SKM-1 treated with dmso at 0.1 percent for 144 hours (cell line): ENCODE data around the gene RBM42.
"Not testable (repeated sequence)": the region's sequence is repeated elsewhere in the genome, so short reads cannot be mapped to it uniquely, and the experiment has no call there.

ENCODE experiments used
- DNase-seq: peaks from one replicate; lab custom pipeline; 2025; ENCODE audit not compliant: unreplicated experiment; lab: John Stamatoyannopoulos, UW

RBM42 gene

GRCh38 chr19:35648017-35648961 is 19.5 kb downstream of the RBM42 start, which contains the start of gene COX6B1:
Gene COX6B1, plus strand, starts transcription at chr19:35648323. Its CDS starts 2,921 bp downstream, at chr19:35651244.
- peak; percentile 98 for DNase-seq

- DNase-seq: no peak
Observed at GRCh38 chr19:35650581-35650980, 21.7 kb downstream of the RBM42 start.

- not testable (repeated sequence) for DNase-seq
Observed at GRCh38 chr19:35654828-35655227, 26.0 kb downstream of the RBM42 start.

- DNase-seq: no peak
Observed at GRCh38 chr19:35655600-35655999, 26.8 kb downstream of the RBM42 start.

- DNase-seq: no peak
Observed at GRCh38 chr19:35656700-35657099, 27.9 kb downstream of the RBM42 start.

- no peak for DNase-seq
Observed at GRCh38 chr19:35657904-35658700, 29.3 kb downstream of the RBM42 start.

GRCh38 chr19:35661995-35662340 is 33.1 kb downstream of the RBM42 start:
- DNase-seq: no peak

- DNase-seq: no peak
Observed at GRCh38 chr19:35663981-35664380, 35.1 kb downstream of the RBM42 start.

GRCh38 chr19:35665157-35665556 is 36.3 kb downstream of the RBM42 start:
- no peak for DNase-seq

- DNase-seq: no peak
Observed at GRCh38 chr19:35665604-35666003, 36.8 kb downstream of the RBM42 start.

- no peak for DNase-seq
Observed at GRCh38 chr19:35666251-35666913, 37.5 kb downstream of the RBM42 start, which contains the start of gene UPK1A. Gene UPK1A, plus strand, starts transcription at chr19:35666517. Its CDS starts 296 bp downstream, at chr19:35666813.

GRCh38 chr19:35669566-35669965 is 40.7 kb downstream of the RBM42 start:
- no peak for DNase-seq

- no peak for DNase-seq
Observed at GRCh38 chr19:35669974-35670373, 41.1 kb downstream of the RBM42 start.

GRCh38 chr19:35670686-35671085 is 41.9 kb downstream of the RBM42 start:
- DNase-seq: no peak

- DNase-seq: no peak
Observed at GRCh38 chr19:35671818-35672217, 43.0 kb downstream of the RBM42 start.

GRCh38 chr19:35673121-35673804 is 44.4 kb downstream of the RBM42 start:
- no peak for DNase-seq

GRCh38 chr19:35675589-35676140 is 46.8 kb downstream of the RBM42 start:
- no peak for DNase-seq
